GM12875 (cell line): ENCODE results near the gene RAP1GAP2.

Experiments used
- H3K4me3 ChIP-seq: one replicate; pipeline ENCODE4 v1.5.1; 2011; ENCODE audit warnings: low read depth, low read length, control low read depth
- TF ChIP-seq, protein P1 (sequence below): IDR thresholded peaks from 2 replicates; pipeline ENCODE4 v1.5.1; 2011; ENCODE audit warnings: low read depth, mild to moderate bottlenecking, control low read depth, inconsistent platforms, low read length, moderate library complexity, borderline replicate concordance; ENCODE audit not compliant: insufficient read depth

RAP1GAP2 gene

DNA sequence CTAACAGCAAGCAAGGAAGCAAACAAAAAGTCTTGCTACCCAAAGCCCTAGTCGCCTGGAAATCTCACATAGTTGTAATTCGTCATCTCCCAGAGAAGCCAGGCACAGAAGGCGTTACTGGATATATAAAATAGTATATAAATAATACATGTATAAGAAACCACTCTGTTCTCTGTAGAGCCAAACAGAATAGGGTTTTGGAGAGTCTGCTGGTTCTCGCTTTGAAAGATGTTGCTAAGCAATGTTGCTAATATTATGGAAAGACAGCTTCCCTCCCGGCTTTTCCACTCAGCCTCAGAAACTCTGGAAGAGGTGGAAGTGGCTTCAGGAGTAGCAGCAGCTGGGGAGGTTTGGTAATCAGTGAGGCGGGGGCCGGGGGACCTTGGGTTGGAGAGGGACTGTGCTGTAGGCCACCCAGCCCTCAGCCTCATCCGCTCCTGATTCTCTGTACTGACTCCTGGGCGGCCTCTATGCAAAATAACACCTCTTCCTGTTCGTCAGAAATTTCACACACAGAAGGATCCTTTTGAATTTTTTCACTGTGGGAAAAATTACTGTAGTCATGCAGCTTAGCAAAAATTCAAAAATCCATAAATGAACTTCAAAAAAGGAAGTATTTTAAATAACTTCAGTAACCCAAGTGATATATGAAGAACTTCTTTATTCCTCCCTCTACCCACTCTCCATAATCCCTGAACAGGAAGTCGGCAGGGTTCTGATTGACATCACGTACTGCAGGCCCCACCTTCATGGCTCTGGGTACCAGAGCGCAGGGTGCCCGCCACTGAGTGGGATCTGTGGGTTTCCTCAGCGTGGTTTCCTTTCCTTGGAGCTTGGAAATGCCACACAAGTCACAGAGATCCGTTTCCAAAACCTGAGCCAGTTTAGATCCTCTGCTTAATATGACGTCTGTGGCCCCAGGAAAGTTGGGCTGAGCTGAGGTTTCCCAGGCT lies 51.4 kb downstream of the RAP1GAP2 start:
- no peak overlapping the region for H3K4me3 ChIP-seq

DNA sequence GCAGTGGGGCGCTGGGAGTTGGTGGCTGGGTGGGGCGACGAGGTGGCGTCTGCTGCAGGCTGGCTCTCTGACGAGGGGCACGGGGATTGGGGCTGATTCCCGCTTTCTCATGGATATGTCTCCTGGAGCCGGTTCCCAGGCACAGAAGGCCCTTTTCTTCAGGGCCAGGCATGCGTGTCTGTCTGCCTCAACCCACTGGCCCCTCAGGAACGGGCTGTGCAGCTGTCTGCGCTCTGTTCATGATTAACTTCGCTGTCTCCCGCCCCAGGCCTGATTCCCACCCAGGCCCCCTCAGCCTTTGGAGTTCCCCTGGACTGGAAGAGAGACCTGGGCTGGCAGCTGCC lies 53.1 kb downstream of the RAP1GAP2 start:
- TF ChIP-seq, protein P1, sequence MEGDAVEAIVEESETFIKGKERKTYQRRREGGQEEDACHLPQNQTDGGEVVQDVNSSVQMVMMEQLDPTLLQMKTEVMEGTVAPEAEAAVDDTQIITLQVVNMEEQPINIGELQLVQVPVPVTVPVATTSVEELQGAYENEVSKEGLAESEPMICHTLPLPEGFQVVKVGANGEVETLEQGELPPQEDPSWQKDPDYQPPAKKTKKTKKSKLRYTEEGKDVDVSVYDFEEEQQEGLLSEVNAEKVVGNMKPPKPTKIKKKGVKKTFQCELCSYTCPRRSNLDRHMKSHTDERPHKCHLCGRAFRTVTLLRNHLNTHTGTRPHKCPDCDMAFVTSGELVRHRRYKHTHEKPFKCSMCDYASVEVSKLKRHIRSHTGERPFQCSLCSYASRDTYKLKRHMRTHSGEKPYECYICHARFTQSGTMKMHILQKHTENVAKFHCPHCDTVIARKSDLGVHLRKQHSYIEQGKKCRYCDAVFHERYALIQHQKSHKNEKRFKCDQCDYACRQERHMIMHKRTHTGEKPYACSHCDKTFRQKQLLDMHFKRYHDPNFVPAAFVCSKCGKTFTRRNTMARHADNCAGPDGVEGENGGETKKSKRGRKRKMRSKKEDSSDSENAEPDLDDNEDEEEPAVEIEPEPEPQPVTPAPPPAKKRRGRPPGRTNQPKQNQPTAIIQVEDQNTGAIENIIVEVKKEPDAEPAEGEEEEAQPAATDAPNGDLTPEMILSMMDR = no peak

More for the DNA sequence above, 51.4 kb downstream of the RAP1GAP2 start:
- TF ChIP-seq, protein P1 = no peak

DNA sequence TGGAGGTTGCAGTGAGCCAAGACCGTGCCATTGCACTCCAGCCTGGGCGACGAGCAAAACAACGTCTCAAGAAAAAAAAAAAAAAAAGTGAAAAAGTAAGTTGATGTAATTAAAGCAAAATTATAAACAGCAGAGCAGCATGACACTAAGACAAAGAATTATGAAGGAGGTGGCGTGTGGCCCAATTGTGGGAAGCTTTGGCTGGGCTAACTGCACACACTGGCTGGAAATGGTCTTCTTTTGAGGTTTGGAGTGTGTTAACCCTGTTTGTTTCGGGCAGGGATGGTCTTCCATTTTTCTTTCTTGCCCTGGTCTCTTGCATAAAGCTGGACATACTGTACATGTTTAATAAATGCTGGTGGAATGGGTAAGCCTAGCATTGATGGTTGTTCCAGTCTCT lies 54.8 kb downstream of the RAP1GAP2 start:
- TF ChIP-seq, protein P1 = no peak
- H3K4me3 ChIP-seq = no peak overlapping the region

More for the DNA sequence above, 53.1 kb downstream of the RAP1GAP2 start:
- H3K4me3 ChIP-seq = no peak overlapping the region

DNA sequence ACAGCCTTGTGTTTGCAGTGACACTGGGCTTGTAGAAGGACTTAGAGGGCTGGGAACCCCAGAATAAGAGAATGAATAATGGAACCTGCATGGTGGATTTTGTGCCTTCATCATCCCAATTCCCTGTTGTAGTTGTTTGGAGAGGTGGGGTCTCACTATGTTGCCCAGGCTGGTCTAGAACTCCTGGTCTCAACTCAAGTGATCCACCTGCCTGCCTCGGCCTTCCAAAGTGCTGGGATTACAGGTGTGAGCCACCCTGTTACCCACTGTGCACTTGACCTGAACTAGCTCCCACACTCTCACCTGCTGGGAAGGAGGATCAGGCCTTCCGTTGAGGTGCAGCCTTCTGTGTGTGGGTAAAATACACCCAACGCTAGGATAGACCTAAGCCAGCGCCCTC lies 55.4 kb downstream of the RAP1GAP2 start:
- TF ChIP-seq, protein P1 = no peak
- H3K4me3 ChIP-seq = no peak overlapping the region

DNA sequence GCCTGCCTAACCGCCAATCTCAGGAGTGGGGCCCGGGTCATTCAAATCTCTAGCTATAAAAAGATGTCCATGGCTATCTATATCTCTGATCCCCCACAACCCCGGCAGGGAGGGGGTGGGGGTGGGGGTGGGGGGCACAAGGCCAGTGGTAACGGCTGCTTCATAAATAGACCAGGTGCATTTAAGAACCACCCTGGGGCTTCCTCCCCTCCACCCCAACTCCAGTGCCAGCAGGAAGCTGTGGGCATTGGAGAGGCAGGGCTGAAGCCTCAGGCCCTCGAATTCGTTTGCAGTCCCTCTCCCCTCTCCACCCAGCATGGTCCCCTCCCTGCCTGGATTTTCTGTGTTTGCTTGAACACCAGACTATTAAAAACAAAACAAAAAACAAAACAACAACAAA lies 56.0 kb downstream of the RAP1GAP2 start:
- no peak overlapping the region for H3K4me3 ChIP-seq
- TF ChIP-seq, protein P1 = no peak

DNA sequence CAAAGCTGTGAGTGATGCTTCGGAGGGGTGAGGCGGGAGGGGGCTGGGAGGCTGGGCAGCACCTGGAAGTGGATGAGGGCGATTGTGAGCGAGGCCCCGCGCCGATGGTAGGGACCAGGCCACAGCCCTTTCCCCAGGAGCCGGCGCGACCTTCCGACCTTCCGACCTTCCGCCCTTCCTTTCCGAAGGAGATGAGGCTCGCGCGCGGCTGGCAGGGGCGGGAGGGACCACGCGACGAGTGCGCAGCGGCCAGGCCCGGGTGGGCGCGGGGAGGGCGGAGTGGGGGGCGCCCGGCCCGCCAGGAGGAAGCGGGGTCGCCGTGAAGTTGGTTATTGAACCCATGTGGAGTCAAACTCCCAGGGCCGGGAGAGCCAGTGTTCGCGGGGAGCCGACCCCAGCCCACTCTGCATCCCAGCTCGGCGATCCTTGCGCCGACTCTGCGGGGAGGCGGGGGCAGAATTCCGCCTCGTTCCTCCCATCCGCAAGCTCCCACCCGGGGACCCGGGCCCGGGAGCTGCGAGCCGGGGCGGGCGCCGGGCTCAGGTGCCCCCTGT lies 56.6 kb downstream of the RAP1GAP2 start:
- TF ChIP-seq, protein P1 = no peak
- H3K4me3 ChIP-seq = no peak overlapping the region
